ENCODE measurements around the gene IKZF1.

IKZF1 gene

DNA sequence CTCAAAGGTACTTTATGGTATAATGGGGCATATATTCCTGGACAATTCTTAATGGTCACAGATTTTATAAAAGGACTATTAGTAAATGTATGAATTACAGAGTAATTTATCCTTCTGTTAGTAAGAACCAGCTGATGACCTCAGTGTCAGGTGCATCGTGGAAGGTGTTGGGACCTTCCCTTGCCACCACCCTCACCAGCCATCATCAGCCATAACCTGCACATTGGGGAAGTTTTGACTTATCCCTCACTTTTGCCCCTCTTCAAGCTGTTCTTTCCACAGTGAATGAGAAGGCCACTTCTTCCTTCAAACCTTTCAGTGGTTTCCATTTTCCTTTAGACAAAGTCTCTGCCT is 93.4 kb downstream of the IKZF1 start:
- TF ChIP-seq POLR2A (IDR thresholded peaks at IDR 0.05; ENCODE audit: extremely low read depth, insufficient read length) = no peak
- TF ChIP-seq, protein P1, sequence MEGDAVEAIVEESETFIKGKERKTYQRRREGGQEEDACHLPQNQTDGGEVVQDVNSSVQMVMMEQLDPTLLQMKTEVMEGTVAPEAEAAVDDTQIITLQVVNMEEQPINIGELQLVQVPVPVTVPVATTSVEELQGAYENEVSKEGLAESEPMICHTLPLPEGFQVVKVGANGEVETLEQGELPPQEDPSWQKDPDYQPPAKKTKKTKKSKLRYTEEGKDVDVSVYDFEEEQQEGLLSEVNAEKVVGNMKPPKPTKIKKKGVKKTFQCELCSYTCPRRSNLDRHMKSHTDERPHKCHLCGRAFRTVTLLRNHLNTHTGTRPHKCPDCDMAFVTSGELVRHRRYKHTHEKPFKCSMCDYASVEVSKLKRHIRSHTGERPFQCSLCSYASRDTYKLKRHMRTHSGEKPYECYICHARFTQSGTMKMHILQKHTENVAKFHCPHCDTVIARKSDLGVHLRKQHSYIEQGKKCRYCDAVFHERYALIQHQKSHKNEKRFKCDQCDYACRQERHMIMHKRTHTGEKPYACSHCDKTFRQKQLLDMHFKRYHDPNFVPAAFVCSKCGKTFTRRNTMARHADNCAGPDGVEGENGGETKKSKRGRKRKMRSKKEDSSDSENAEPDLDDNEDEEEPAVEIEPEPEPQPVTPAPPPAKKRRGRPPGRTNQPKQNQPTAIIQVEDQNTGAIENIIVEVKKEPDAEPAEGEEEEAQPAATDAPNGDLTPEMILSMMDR (IDR thresholded peaks at IDR 0.05; ENCODE audit: low read depth, low read length) = no peak
- no peak for TF ChIP-seq MYC (IDR thresholded peaks at IDR 0.05; ENCODE audit: low read depth, low read length)
- TF ChIP-seq, protein P2, sequence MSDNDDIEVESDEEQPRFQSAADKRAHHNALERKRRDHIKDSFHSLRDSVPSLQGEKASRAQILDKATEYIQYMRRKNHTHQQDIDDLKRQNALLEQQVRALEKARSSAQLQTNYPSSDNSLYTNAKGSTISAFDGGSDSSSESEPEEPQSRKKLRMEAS (IDR thresholded peaks at IDR 0.05; ENCODE audit: low read depth, low read length) = no peak

DNA sequence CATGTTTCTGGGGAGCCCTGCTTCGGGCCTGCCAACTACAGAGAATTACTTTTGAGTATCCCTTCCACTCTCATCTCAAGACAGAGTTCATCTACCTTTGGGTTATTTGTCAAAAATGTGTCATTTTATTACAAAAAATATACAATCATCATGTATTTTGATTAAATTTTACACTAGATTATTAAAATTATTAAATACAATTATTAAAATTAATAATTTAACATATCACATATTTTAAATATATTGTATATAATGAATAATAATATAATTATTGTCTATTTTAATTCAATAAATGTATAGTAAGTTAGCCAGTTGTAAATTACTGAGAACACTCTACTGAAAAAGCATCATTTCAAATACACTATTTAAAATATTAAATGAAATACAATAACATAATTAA is 94.7 kb downstream of the IKZF1 start:
- TF ChIP-seq, protein P2 (IDR thresholded peaks at IDR 0.05; ENCODE audit: low read depth, low read length) = no peak
- TF ChIP-seq MYC (IDR thresholded peaks at IDR 0.05; ENCODE audit: low read depth, low read length) = no peak
- no peak for TF ChIP-seq POLR2A (IDR thresholded peaks at IDR 0.05; ENCODE audit: extremely low read depth, insufficient read length)
- TF ChIP-seq, protein P1 (IDR thresholded peaks at IDR 0.05; ENCODE audit: low read depth, low read length) = no peak
- no peak overlapping the region for H3K4me3 ChIP-seq (ENCODE audit: low read depth, low read length)
- DNase-seq (ENCODE audit: low read depth) = no peak

More for the DNA sequence above, 93.4 kb downstream of the IKZF1 start:
- DNase-seq (ENCODE audit: low read depth) = no peak
- no peak overlapping the region for H3K4me3 ChIP-seq (ENCODE audit: low read depth, low read length)

DNA sequence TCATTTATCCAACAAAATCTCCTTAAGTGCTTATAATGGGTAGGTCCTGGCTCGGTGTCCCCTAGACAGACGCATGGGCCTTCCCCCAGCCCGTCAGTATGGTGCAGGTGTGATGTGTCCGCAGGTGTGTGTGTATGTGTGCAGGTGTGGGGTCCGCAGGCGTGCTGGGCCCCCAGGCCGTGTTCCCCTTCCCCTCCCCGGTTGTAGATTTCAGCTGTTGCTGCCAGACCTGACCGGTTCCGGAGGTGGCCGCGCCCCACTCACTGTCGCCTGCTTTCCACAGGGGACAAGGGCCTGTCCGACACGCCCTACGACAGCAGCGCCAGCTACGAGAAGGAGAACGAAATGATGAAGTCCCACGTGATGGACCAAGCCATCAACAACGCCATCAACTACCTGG is 95.1 kb downstream of the IKZF1 start:
- no peak for DNase-seq (ENCODE audit: low read depth)
- TF ChIP-seq, protein P1 (IDR thresholded peaks at IDR 0.05; ENCODE audit: low read depth, low read length) = no peak
- TF ChIP-seq, protein P2 (IDR thresholded peaks at IDR 0.05; ENCODE audit: low read depth, low read length) = no peak
- TF ChIP-seq MYC (IDR thresholded peaks at IDR 0.05; ENCODE audit: low read depth, low read length) (no peak), POLR2A (IDR thresholded peaks at IDR 0.05; ENCODE audit: extremely low read depth, insufficient read length) (no peak)
- no peak overlapping the region for H3K4me3 ChIP-seq (ENCODE audit: low read depth, low read length)

DNA sequence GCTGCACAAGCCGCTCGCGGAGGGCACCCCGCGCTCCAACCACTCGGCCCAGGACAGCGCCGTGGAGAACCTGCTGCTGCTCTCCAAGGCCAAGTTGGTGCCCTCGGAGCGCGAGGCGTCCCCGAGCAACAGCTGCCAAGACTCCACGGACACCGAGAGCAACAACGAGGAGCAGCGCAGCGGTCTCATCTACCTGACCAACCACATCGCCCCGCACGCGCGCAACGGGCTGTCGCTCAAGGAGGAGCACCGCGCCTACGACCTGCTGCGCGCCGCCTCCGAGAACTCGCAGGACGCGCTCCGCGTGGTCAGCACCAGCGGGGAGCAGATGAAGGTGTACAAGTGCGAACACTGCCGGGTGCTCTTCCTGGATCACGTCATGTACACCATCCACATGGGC is 95.6 kb downstream of the IKZF1 start:
- TF ChIP-seq, protein P1 (IDR thresholded peaks at IDR 0.05; ENCODE audit: low read depth, low read length) = no peak
- TF ChIP-seq POLR2A (IDR thresholded peaks at IDR 0.05; ENCODE audit: extremely low read depth, insufficient read length) (no peak), MYC (IDR thresholded peaks at IDR 0.05; ENCODE audit: low read depth, low read length) (no peak)
- TF ChIP-seq, protein P2 (IDR thresholded peaks at IDR 0.05; ENCODE audit: low read depth, low read length) = no peak
- no peak for DNase-seq (ENCODE audit: low read depth)
- H3K4me3 ChIP-seq (ENCODE audit: low read depth, low read length) = no peak overlapping the region

DNA sequence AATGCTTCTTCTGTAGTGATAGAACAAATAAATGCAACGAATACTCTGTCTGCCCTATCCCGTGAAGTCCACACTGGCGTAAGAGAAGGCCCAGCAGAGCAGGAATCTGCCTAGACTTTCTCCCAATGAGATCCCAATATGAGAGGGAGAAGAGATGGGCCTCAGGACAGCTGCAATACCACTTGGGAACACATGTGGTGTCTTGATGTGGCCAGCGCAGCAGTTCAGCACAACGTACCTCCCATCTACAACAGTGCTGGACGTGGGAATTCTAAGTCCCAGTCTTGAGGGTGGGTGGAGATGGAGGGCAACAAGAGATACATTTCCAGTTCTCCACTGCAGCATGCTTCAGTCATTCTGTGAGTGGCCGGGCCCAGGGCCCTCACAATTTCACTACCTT is 99.9 kb downstream of the IKZF1 start:
- TF ChIP-seq, protein P2 (IDR thresholded peaks at IDR 0.05; ENCODE audit: low read depth, low read length) = no peak
- TF ChIP-seq, protein P1 (IDR thresholded peaks at IDR 0.05; ENCODE audit: low read depth, low read length) = no peak
- TF ChIP-seq MYC (IDR thresholded peaks at IDR 0.05; ENCODE audit: low read depth, low read length) = no peak
- TF ChIP-seq POLR2A (IDR thresholded peaks at IDR 0.05; ENCODE audit: extremely low read depth, insufficient read length) = no peak

DNA sequence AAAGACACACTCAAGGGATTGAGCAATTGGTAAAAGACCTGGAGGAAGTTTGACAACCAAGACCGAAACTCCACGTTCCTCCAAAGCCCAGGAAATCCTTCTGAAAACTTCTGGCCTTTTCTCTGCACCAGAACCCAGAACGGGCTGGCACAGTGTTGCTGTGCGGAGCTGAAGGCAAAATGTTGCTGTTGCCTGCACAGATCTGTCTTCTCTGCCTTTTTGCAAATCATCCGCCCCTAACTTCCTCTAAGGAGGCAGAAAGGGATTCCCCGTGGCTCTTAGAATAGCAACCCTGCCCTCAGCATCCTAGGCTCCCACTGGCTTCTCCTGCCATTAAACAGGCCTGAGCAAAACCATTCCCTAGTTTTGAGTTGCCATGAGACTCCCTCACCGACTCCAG is 100.7 kb downstream of the IKZF1 start:
- DNase-seq (ENCODE audit: low read depth) = no peak
- TF ChIP-seq POLR2A (IDR thresholded peaks at IDR 0.05; ENCODE audit: extremely low read depth, insufficient read length) (no peak), MYC (IDR thresholded peaks at IDR 0.05; ENCODE audit: low read depth, low read length) (no peak)
- TF ChIP-seq, protein P2 (IDR thresholded peaks at IDR 0.05; ENCODE audit: low read depth, low read length) = no peak
- TF ChIP-seq, protein P1 (IDR thresholded peaks at IDR 0.05; ENCODE audit: low read depth, low read length) = no peak

More for the DNA sequence above, 99.9 kb downstream of the IKZF1 start:
- no peak for DNase-seq (ENCODE audit: low read depth)
- no peak overlapping the region for H3K4me3 ChIP-seq (ENCODE audit: low read depth, low read length)

More for the DNA sequence above, 100.7 kb downstream of the IKZF1 start:
- H3K4me3 ChIP-seq (ENCODE audit: low read depth, low read length) = no peak overlapping the region
